GM12878 (cell line): Measurements from ENCODE around the gene DST. TPM values are rescaled to one million over a fixed set of nuclear protein-coding genes. Genes with fewer than 3 reads are reported as not detected.

Experiments
- ATAC-seq: fragments of 200-7000 bp; cut with Tn5 transposase; 3 replicates; pipeline ENCODE4 v1.9.1; 2020; ENCODE audit warnings: mild to moderate bottlenecking, moderate library complexity
- BruUV-seq: library from RNA; stranded (reverse); fragments of 400-500 nt; replicated peaks from 2 replicates; lab custom pipeline; 2021; lab: Mats Ljungman, UMichigan
- CTCF ChIA-PET: fragments of 300-600 bp; sonication (Branson Sonifier 250); formaldehyde crosslinking; extraction: SDS; loops from one replicate; lab custom pipeline; 2021; ENCODE audit warnings: inconsistent platforms; lab: Yijun Ruan, JAX
- POLR2A ChIA-PET: fragments of 350-600 bp; formaldehyde crosslinking; extraction: SDS; loops from one replicate; lab custom pipeline; 2021; ENCODE audit warnings: inconsistent platforms; lab: Charles Lee
- RAD21 ChIA-PET: fragments of 300-600 bp; sonication (Branson Sonifier 250); formaldehyde crosslinking; loops from one replicate; lab custom pipeline; 2023; ENCODE audit warnings: antibody characterized with exemption; ENCODE audit not compliant: unreplicated experiment; lab: Charles Lee
- SMC1A ChIA-PET: fragments of 300-600 bp; sonication (Branson Sonifier 250); formaldehyde crosslinking; loops from one replicate; lab custom pipeline; 2023; ENCODE audit not compliant: unreplicated experiment, uncharacterized antibody; lab: Charles Lee
- DNase-seq: peaks from one replicate; pipeline ENCODE4 v3.0.0-alpha.2; 2011; ENCODE audit warnings: low read depth, low spot score
- FAIRE-seq: peaks from 3 replicates; lab custom pipeline; 2011; peaks lifted over from hg19 to GRCh38; lab: Jason Lieb, UNC
- H2AFZ ChIP-seq: 2 replicates; pipeline ENCODE4 v1.6.0; 2011; ENCODE audit warnings: low read depth, low read length, control low read depth; ENCODE audit not compliant: control insufficient read depth
- H3K27ac ChIP-seq: 2 replicates; pipeline ENCODE4 v1.5.1; 2011; ENCODE audit warnings: control low read depth; ENCODE audit not compliant: control insufficient read depth, insufficient read depth
- H3K27me3 ChIP-seq, 2 experiments: replicated peaks in 1 of 2; 2 replicates each; pipeline versions ENCODE4 v1.6.0 to v1.6.1; 2011; ENCODE audit warnings: low read length in 1 of 2; ENCODE audit not compliant: control insufficient read depth in 2 of 2, insufficient read depth in 2 of 2
- H3K36me3 ChIP-seq, 2 experiments: 2 replicates each; pipeline ENCODE4 v1.5.1; 2011; ENCODE audit warnings: low read length in 1 of 2; ENCODE audit not compliant: control insufficient read depth in 2 of 2, insufficient read depth in 2 of 2
- H3K4me1 ChIP-seq: 2 replicates; pipeline ENCODE4 v1.6.1; 2011; ENCODE audit warnings: mild to moderate bottlenecking, low read length, moderate library complexity, mixed read lengths; ENCODE audit not compliant: control insufficient read depth, insufficient read depth
- H3K4me2 ChIP-seq: 2 replicates; pipeline ENCODE4 v1.6.0; 2011; ENCODE audit warnings: control low read depth; ENCODE audit not compliant: control insufficient read depth, insufficient read depth
- H3K4me3 ChIP-seq: fragments of 200-600 bp; sonication (generic); 2 replicates; pipeline ENCODE4 v1.5.1; 2016
- H3K79me2 ChIP-seq: 2 replicates; pipeline ENCODE4 v1.6.0; 2011; ENCODE audit warnings: low read length; ENCODE audit not compliant: control insufficient read depth, insufficient read depth
- H3K9ac ChIP-seq: 2 replicates; pipeline ENCODE4 v1.8.0; 2011; ENCODE audit warnings: low read length, control low read depth, mixed read lengths; ENCODE audit not compliant: control insufficient read depth, insufficient read depth
- H3K9me3 ChIP-seq: replicated peaks from 3 replicates; pipeline ENCODE4 v1.5.1; 2011; ENCODE audit warnings: mild to moderate bottlenecking, low read length; ENCODE audit not compliant: control insufficient read depth, insufficient read depth
- H4K20me1 ChIP-seq: 2 replicates; pipeline ENCODE4 v1.6.0; 2011; ENCODE audit not compliant: control insufficient read depth, insufficient read depth
- CBX5 ChIP-seq: sonication (generic); IDR thresholded peaks from 2 replicates; pipeline ENCODE4 v1.6.1; 2016; ENCODE audit warnings: low read depth, moderate library complexity, mild to moderate bottlenecking, inconsistent platforms
- CEBPB ChIP-seq, 2 experiments: fragments of 150-350 bp in 1 of 2; IDR thresholded peaks; 2 replicates each; pipeline ENCODE4 v1.6.1; 2012 to 2014; ENCODE audit warnings: low read depth in 2 of 2, low read length in 2 of 2, borderline replicate concordance in 1 of 2, inconsistent platforms in 1 of 2
- EP300 ChIP-seq, 2 experiments: fragments of 150-350 bp in 1 of 2; IDR thresholded peaks; 2 replicates each; pipeline ENCODE4 v1.6.1; 2011 to 2012; ENCODE audit warnings: low read depth in 2 of 2, low read length in 2 of 2, borderline replicate concordance in 1 of 2, improper control_type of control experiment in 1 of 2, inconsistent platforms in 1 of 2; ENCODE audit not compliant: control insufficient read depth in 1 of 2
- JUNB ChIP-seq: IDR thresholded peaks from 2 replicates; pipeline ENCODE4 v1.6.1; 2016; ENCODE audit warnings: antibody characterized with exemption, mild to moderate bottlenecking
- MEF2A ChIP-seq: IDR thresholded peaks from 2 replicates; pipeline ENCODE4 v1.6.1; 2011; ENCODE audit warnings: low read depth, mild to moderate bottlenecking, low read length, moderate library complexity; ENCODE audit not compliant: insufficient read depth
- MYB ChIP-seq: fragments of 150-350 bp; IDR thresholded peaks from 2 replicates; pipeline ENCODE4 v1.6.1; 2014; ENCODE audit warnings: mild to moderate bottlenecking, low read depth, low read length, borderline replicate concordance
- MYC ChIP-seq: IDR thresholded peaks from 2 replicates; pipeline ENCODE4 v1.6.1; 2011; ENCODE audit warnings: mild to moderate bottlenecking, low read length, moderate library complexity, inconsistent platforms; ENCODE audit not compliant: insufficient read depth, insufficient replicate concordance, insufficient read length, severe bottlenecking
- NFXL1 ChIP-seq: fragments of 450-650 bp; IDR thresholded peaks from 2 replicates; pipeline ENCODE4 v1.6.1; 2017; ENCODE audit warnings: antibody characterized with exemption, mild to moderate bottlenecking, borderline replicate concordance
- RB1 ChIP-seq: fragments of 450-650 bp; formaldehyde crosslinking; IDR thresholded peaks from 2 replicates; pipeline ENCODE4 v1.6.1; 2017; ENCODE audit warnings: mild to moderate bottlenecking, borderline replicate concordance
- SRF ChIP-seq, 2 experiments: IDR thresholded peaks; 2 replicates each; pipeline ENCODE4 v1.6.1; 2011; ENCODE audit warnings: low read depth in 2 of 2, low read length in 2 of 2, mild to moderate bottlenecking in 1 of 2, moderate library complexity in 1 of 2
- TAF1 ChIP-seq: IDR thresholded peaks from 2 replicates; pipeline ENCODE4 v1.6.1; 2011; ENCODE audit warnings: mild to moderate bottlenecking, low read depth, low read length, borderline replicate concordance
- TCF12 ChIP-seq: IDR thresholded peaks from 2 replicates; pipeline ENCODE4 v1.6.1; 2011; ENCODE audit warnings: low read depth, mild to moderate bottlenecking, low read length
- WGBS: methylation state at CpG from one replicate; pipeline ENCODE4 v1.1.6; 2016; ENCODE audit warnings: low lambda C conversion rate; ENCODE audit not compliant: insufficient replicate concordance, insufficient coverage; ENCODE audit errors: missing lambda C conversion rate; 5-methylcytosine and 5-hydroxymethylcytosine counted together
- in situ Hi-C: fragments of 300-500 bp; cut with MboI; formaldehyde crosslinking; loops from 9 replicates; pipeline ENCODE4 v1.14.3; 2018; ENCODE audit warnings: mixed read lengths
- intact Hi-C: fragments of 100-400 bp; cut with micrococcal nuclease; formaldehyde crosslinking; loops from one replicate; pipeline ENCODE4 v1.14.2; 2022; ENCODE audit not compliant: unreplicated experiment
- polyA plus RNA-seq, 11 experiments: library from polyadenylated mRNA; depleted of rRNA in 4 of 11; unstranded in 6 of 11; stranded (reverse) in 5 of 11; fragments of >200 nt; fragmentation: Nextera tagmentation in 4 of 11; fragmentation: Illumina TruSeq in 1 of 11; extraction: Ambion mirVana in 4 of 11; extraction: Trizol in 1 of 11; gene quantifications; 1 replicate in 1 of 11; 2 replicates in 10 of 11; pipeline versions ENCODE4 v1.2.1 to v1.2.3, GENCODE V29; 2011 to 2016; ENCODE audit warnings: inconsistent platforms in 2 of 11, missing spikeins in 2 of 11, low read depth in 1 of 11
- total RNA-seq, 4 experiments: library from RNA; depleted of rRNA in 3 of 4; stranded (reverse); fragments of >200 nt in 3 of 4; fragmentation: Illumina TruSeq in 1 of 4; extraction: Trizol in 1 of 4; gene quantifications; 2 replicates each; pipeline versions ENCODE4 v1.2.1 to v1.2.3, GENCODE V29; 2013 to 2021
- TF ChIP-seq, protein P1 (sequence below): fragments of 450-650 bp; IDR thresholded peaks from 2 replicates; pipeline ENCODE4 v1.6.1; 2017; ENCODE audit warnings: low read depth, mild to moderate bottlenecking, moderate library complexity
- TF ChIP-seq, protein P2 (sequence below): IDR thresholded peaks from 2 replicates; pipeline ENCODE4 v1.6.1; 2012; ENCODE audit warnings: improper control_type of control experiment, low read depth, low read length; ENCODE audit not compliant: insufficient replicate concordance
- TF ChIP-seq, protein P3 (sequence below): fragments of 150-350 bp; IDR thresholded peaks from 2 replicates; pipeline ENCODE4 v1.6.1; 2014; ENCODE audit warnings: mild to moderate bottlenecking, low read depth, low read length

Gene DST
- total and polyA plus RNA-seq, 10 of the 15 experiments (the other 5 are each of a cell fraction or from before 2014, with no cell fraction given) = 32.1 to 156 (median 75.0) TPM

DNA sequence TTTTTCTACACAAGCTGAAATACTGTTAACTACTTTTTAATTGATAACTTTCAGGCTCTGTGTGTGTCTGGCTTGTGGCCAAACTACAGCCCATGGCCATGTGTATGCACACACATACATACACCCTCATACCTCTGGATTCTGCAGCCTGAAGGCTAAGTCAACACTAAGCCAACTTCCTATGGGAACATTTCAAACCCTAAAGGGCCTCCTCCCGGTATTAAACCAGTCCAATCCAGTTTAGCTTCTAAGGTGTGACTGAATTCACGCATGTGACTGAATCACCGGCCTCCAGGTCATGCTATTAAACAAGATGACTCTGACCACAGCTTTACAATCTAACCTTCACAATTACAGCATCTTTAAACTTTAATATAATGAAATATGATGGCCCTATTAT is 20.7 kb upstream of the DST start:
- ChIA-PET POLR2A (interaction anchor here (0.6 kb wide), 1 partner anchor 1288 kb away, joined by 3 read pairs; no protein-coding TSS in a partner anchor), SMC1A (interaction anchor here (1.3 kb wide), 2 partner anchors 28 to 29 kb away, joined by 4 to 7 read pairs; no protein-coding TSS in a partner anchor), CTCF (interaction anchor here (1.2 to 1.7 kb wide), 2 partner anchors 11 to 188 kb away, joined by 4 to 6 read pairs; no protein-coding TSS in a partner anchor), RAD21 (no interaction called here)
- DNase-seq = no peak
- Histone ChIP-seq H2AFZ (no peak overlapping the region), H3K79me2 (peaks cover 5% of the 10 kb centered on the region), H3K9me3 (no peaks in the 10 kb centered on the region; the same call in 2 of the 3 replicates), H3K4me1 (peaks cover 22% of the 10 kb centered on the region), H3K27ac (no peak overlapping the region), H3K36me3 (peaks cover 2 to 4% of the 10 kb centered on the region in 2 experiments; a peak in 3 of 4 replicates), H3K9ac (no peak overlapping the region), H4K20me1 (no peaks in the 10 kb centered on the region), H3K27me3 (no peaks in the 10 kb centered on the region), H3K4me3 (no peak overlapping the region), H3K4me2 (no peak overlapping the region)
- FAIRE-seq = no peak
- intact Hi-C loops = no loop called here
- in situ Hi-C loops = no loop called here
- no TSS peak for BruUV-seq
- 62% methylated on average over 3 of the region's 3 CpGs for WGBS
- no peak for ATAC-seq
- TF ChIP-seq NFXL1 (no peak), SRF (IDR thresholded peaks at IDR 0.05; ENCODE audit: low read depth in 2 of 2, low read length in 2 of 2) (no peak), TAF1 (no peak), JUNB (no peak), RB1 (no peak), MYB (no peak), CBX5 (no peak), MYC (no peak), CEBPB (IDR thresholded peaks at IDR 0.05; ENCODE audit: borderline replicate concordance in 1 of 2, low read depth in 2 of 2, low read length in 2 of 2) (no peak), TCF12 (no peak), EP300 (IDR thresholded peaks at IDR 0.05; ENCODE audit: borderline replicate concordance in 1 of 2, control insufficient read depth in 1 of 2, low read depth in 2 of 2, low read length in 2 of 2) (no peak), MEF2A (no peak)
- TF ChIP-seq, protein P1, sequence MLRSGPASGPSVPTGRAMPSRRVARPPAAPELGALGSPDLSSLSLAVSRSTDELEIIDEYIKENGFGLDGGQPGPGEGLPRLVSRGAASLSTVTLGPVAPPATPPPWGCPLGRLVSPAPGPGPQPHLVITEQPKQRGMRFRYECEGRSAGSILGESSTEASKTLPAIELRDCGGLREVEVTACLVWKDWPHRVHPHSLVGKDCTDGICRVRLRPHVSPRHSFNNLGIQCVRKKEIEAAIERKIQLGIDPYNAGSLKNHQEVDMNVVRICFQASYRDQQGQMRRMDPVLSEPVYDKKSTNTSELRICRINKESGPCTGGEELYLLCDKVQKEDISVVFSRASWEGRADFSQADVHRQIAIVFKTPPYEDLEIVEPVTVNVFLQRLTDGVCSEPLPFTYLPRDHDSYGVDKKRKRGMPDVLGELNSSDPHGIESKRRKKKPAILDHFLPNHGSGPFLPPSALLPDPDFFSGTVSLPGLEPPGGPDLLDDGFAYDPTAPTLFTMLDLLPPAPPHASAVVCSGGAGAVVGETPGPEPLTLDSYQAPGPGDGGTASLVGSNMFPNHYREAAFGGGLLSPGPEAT = no peak
- TF ChIP-seq, protein P2, sequence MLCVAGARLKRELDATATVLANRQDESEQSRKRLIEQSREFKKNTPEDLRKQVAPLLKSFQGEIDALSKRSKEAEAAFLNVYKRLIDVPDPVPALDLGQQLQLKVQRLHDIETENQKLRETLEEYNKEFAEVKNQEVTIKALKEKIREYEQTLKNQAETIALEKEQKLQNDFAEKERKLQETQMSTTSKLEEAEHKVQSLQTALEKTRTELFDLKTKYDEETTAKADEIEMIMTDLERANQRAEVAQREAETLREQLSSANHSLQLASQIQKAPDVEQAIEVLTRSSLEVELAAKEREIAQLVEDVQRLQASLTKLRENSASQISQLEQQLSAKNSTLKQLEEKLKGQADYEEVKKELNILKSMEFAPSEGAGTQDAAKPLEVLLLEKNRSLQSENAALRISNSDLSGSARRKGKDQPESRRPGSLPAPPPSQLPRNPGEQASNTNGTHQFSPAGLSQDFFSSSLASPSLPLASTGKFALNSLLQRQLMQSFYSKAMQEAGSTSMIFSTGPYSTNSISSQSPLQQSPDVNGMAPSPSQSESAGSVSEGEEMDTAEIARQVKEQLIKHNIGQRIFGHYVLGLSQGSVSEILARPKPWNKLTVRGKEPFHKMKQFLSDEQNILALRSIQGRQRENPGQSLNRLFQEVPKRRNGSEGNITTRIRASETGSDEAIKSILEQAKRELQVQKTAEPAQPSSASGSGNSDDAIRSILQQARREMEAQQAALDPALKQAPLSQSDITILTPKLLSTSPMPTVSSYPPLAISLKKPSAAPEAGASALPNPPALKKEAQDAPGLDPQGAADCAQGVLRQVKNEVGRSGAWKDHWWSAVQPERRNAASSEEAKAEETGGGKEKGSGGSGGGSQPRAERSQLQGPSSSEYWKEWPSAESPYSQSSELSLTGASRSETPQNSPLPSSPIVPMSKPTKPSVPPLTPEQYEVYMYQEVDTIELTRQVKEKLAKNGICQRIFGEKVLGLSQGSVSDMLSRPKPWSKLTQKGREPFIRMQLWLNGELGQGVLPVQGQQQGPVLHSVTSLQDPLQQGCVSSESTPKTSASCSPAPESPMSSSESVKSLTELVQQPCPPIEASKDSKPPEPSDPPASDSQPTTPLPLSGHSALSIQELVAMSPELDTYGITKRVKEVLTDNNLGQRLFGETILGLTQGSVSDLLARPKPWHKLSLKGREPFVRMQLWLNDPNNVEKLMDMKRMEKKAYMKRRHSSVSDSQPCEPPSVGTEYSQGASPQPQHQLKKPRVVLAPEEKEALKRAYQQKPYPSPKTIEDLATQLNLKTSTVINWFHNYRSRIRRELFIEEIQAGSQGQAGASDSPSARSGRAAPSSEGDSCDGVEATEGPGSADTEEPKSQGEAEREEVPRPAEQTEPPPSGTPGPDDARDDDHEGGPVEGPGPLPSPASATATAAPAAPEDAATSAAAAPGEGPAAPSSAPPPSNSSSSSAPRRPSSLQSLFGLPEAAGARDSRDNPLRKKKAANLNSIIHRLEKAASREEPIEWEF = no peak
- TF ChIP-seq, protein P3, sequence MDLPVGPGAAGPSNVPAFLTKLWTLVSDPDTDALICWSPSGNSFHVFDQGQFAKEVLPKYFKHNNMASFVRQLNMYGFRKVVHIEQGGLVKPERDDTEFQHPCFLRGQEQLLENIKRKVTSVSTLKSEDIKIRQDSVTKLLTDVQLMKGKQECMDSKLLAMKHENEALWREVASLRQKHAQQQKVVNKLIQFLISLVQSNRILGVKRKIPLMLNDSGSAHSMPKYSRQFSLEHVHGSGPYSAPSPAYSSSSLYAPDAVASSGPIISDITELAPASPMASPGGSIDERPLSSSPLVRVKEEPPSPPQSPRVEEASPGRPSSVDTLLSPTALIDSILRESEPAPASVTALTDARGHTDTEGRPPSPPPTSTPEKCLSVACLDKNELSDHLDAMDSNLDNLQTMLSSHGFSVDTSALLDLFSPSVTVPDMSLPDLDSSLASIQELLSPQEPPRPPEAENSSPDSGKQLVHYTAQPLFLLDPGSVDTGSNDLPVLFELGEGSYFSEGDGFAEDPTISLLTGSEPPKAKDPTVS = no peak
